22Rv1 (cell line): ENCODE measurements around the gene KDELR1.

Experiments
- ZFX ChIP-seq: fragments of 450-650 bp; IDR thresholded peaks from 2 replicates; pipeline ENCODE4 v1.6.1; 2017; ENCODE audit warnings: antibody characterized with exemption, borderline replicate concordance
- TF ChIP-seq, protein P1 (sequence below): fragments of 450-650 bp; IDR thresholded peaks from 2 replicates; pipeline ENCODE4 v1.5.1; 2017; ENCODE audit warnings: mild to moderate bottlenecking

DNA sequence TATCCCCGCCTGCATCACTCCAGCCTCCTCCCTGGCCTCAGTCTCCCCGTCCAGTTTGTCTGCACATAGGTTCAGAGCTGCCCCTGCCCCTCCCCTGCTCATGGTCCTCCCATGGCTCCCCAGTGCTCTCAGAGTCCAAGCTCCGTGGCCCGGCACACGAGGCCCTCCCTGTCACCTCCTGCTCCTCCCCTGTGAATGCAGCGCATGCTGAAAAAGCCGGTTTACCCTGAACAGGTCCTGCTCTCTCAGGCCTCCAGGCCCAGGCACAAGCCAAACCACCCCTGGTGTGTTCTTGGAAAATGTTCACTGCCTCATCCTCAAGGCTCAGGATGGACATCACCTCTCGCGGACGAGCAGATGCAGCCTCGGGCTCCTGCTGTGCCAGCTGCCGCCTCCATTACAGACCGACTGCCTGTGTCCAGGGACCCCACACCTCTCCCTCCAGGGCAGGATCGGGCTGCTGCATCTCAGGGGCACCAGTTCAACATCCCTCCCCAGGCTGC lies 53.0 kb downstream of the KDELR1 start:
- TF ChIP-seq, protein P1, sequence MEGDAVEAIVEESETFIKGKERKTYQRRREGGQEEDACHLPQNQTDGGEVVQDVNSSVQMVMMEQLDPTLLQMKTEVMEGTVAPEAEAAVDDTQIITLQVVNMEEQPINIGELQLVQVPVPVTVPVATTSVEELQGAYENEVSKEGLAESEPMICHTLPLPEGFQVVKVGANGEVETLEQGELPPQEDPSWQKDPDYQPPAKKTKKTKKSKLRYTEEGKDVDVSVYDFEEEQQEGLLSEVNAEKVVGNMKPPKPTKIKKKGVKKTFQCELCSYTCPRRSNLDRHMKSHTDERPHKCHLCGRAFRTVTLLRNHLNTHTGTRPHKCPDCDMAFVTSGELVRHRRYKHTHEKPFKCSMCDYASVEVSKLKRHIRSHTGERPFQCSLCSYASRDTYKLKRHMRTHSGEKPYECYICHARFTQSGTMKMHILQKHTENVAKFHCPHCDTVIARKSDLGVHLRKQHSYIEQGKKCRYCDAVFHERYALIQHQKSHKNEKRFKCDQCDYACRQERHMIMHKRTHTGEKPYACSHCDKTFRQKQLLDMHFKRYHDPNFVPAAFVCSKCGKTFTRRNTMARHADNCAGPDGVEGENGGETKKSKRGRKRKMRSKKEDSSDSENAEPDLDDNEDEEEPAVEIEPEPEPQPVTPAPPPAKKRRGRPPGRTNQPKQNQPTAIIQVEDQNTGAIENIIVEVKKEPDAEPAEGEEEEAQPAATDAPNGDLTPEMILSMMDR: no peak
- TF ChIP-seq ZFX: no peak
